Measurements from ENCODE around the gene APBB2. TPM values are rescaled to one million over a fixed set of nuclear protein-coding genes. Genes with fewer than 3 reads are reported as not detected.

The APBB2 gene
- total RNA-seq, 4 donors from 2014 or later = 139 to 248 (median 203) TPM

DNA sequence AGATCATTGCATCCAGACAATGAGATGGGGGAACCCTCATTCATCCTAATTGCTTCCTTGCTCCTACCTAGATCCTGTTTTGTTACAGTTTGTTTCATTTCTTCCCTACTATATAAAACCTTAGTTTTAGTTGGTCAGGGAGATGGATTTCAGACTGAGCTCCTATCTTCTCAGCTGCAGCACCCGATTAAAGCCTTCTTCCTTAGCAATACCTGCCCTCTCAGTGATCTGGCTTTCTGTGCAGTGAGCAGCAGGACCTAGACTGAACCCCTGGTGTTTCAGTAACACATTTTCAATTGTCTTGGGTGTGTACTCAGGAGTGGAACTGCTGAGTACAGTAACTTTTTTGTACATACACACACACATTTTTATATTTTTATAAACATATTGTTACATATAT is 187.4 kb downstream of the APBB2 start:
- Histone ChIP-seq H3K4me1 (peaks cover 0 to 10% (median 1%) of the 10 kb centered on the region in 4 donors), H3K36me3 (peaks cover 0 to 49% (median 0%) of the 10 kb centered on the region in 3 donors), H3K4me3 (no peak overlapping the region), H3K27ac (no peak overlapping the region), H3K9me3 (peaks cover 0 to 37% (median 11%) of the 10 kb centered on the region in 4 donors), H3K27me3 (no peaks in the 10 kb centered on the region)
- WGBS, 2 donors = 97 to 100% methylated on average over 1 of the region's 1 CpG
- no peak for DNase-seq (ENCODE audit: low spot score in 2 of 2)
- TF ChIP-seq, protein P1, sequence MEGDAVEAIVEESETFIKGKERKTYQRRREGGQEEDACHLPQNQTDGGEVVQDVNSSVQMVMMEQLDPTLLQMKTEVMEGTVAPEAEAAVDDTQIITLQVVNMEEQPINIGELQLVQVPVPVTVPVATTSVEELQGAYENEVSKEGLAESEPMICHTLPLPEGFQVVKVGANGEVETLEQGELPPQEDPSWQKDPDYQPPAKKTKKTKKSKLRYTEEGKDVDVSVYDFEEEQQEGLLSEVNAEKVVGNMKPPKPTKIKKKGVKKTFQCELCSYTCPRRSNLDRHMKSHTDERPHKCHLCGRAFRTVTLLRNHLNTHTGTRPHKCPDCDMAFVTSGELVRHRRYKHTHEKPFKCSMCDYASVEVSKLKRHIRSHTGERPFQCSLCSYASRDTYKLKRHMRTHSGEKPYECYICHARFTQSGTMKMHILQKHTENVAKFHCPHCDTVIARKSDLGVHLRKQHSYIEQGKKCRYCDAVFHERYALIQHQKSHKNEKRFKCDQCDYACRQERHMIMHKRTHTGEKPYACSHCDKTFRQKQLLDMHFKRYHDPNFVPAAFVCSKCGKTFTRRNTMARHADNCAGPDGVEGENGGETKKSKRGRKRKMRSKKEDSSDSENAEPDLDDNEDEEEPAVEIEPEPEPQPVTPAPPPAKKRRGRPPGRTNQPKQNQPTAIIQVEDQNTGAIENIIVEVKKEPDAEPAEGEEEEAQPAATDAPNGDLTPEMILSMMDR (IDR thresholded peaks at IDR 0.05) = no peak
- TF ChIP-seq EP300 (IDR thresholded peaks at IDR 0.05) (no peak), POLR2A (IDR thresholded peaks at IDR 0.05) (no peak)

DNA sequence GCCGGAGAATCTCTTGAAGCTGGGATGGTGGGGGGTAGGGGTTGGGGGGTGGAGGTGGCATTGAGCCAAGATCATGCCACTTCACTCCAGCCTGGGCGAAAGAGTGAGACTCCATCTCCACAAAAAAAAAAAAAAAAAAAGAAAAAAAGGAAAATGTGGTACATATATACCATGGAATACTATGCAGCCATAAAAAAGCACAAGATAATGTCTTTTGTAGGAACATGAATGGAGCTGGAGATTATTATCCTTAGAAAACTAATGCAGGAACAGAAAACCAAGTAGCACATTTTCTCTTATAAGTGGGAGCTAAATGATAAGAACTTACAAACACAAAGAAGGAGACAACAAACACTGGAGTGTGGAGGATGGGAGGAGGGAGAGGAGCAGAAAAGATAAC is 188.5 kb downstream of the APBB2 start:
- Histone ChIP-seq H3K9me3 (peaks cover 0 to 39% (median 11%) of the 10 kb centered on the region in 4 donors), H3K4me1 (peaks cover 0 to 10% (median 1%) of the 10 kb centered on the region in 4 donors), H3K36me3 (peaks cover 0 to 56% (median 0%) of the 10 kb centered on the region in 3 donors), H3K27ac (no peak overlapping the region), H3K4me3 (no peak overlapping the region), H3K27me3 (no peaks in the 10 kb centered on the region)
- no peak for DNase-seq (ENCODE audit: low spot score in 2 of 2)
- TF ChIP-seq, protein P1 (IDR thresholded peaks at IDR 0.05) = no peak
- TF ChIP-seq EP300 (IDR thresholded peaks at IDR 0.05) = no peak
- 96 to 100% methylated on average over 2 of the region's 2 CpGs for WGBS, 2 donors

DNA sequence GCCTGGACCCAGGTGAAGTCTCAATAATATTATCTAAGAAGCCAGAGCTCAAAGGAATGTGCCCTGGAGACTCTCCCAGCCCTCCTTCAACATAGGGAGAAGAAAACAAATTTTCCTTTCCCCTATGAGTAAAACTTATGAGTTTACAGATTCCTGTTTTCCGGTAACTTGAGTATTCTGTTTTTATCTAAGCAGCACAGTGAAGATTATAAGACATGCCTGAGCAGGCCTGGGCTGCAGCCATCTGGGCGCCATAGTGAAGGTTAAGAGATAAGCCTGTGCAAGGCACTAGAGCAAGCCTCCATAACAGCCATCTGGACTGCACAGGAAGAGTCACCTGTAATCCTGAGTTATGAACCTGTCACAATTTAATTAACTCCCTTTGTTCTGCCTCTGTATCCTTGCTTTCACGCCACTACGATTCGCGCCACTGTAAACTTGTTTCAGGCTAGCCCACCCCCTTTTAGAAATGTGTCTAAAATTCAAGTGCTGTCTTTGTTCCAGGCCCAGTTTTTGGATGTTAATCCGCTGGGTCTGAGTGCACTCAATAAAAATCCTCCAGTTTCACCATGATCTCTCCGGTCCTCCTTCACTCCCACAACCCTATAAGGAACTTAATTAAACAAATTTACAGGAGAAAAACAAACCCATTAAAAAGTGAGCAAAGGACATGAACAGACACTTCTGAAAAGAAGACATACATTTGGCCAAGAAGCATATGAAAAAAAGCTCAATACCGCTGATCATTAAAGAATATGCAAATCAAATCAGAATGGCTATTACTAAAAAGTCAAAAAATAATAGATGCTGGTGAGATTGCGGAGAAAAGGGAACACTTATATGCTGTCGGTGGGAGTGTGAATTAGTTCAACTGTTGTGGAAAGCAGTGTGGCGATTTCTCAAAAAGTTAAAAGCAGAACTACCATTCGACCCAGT is 189.5 kb downstream of the APBB2 start:
- H3K27ac ChIP-seq = no peak overlapping the region
- H3K27me3 ChIP-seq = no peaks in the 10 kb centered on the region
- WGBS, 2 donors = 96 to 97% methylated on average over 13 of the region's 13 CpGs
- peaks cover 0 to 13% (median 1%) of the 10 kb centered on the region in 4 donors for H3K4me1 ChIP-seq
- TF ChIP-seq EP300 (IDR thresholded peaks at IDR 0.05) (no peak), POLR2A (IDR thresholded peaks at IDR 0.05) (no peak)
- TF ChIP-seq, protein P1 (IDR thresholded peaks at IDR 0.05) = no peak
- H3K4me3 ChIP-seq = no peak overlapping the region
- DNase-seq (ENCODE audit: low spot score in 2 of 2) = no peak
- H3K9me3 ChIP-seq = peaks cover 0 to 40% (median 11%) of the 10 kb centered on the region in 4 donors
- peaks cover 0 to 54% (median 0%) of the 10 kb centered on the region in 3 donors for H3K36me3 ChIP-seq

DNA sequence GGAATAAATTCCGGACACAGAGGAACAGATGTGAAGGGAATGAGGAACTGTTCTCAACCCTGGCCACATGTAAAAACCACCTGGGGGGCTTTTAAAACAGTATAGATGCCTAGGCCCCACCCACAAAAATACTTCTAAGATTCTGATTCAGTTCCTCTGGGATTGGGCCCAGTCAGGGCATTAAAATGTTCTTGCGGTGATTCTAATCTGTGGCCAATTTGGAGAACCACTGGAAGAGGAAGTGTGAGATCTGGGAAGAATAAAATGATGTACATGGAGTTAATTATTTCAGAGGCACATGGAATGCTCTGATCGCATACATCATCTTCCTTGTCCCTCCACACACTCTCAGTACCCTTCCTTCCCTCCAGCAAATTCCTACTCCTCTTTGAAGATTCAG is 192.2 kb downstream of the APBB2 start:
- no peak for DNase-seq (ENCODE audit: low spot score in 2 of 2)
- TF ChIP-seq EP300 (IDR thresholded peaks at IDR 0.05) = no peak
- TF ChIP-seq POLR2A (IDR thresholded peaks at IDR 0.05) = no peak
- TF ChIP-seq, protein P1 (IDR thresholded peaks at IDR 0.05) = no peak
- peaks cover 0 to 9% (median 0%) of the 10 kb centered on the region in 4 donors for H3K4me1 ChIP-seq
- no peak overlapping the region for H3K4me3 ChIP-seq
- 95 to 96% methylated on average over 3 of the region's 3 CpGs for WGBS, 2 donors
- H3K27ac ChIP-seq = no peak overlapping the region
- H3K27me3 ChIP-seq = no peaks in the 10 kb centered on the region
- peaks cover 0 to 39% (median 0%) of the 10 kb centered on the region in 3 donors for H3K36me3 ChIP-seq
- peaks cover 0 to 40% (median 11%) of the 10 kb centered on the region in 4 donors for H3K9me3 ChIP-seq

Measured in tibial nerve (tissue), 4 donors.